ENCODE data around the gene ACOT8.
"Not testable (repeated sequence)": the region's sequence is repeated elsewhere in the genome, so short reads cannot be mapped to it uniquely, and the experiment has no call there.

ACOT8 gene

GRCh38 chr20:45836841-45837240, 20.4 kb downstream of the ACOT8 start:
- Mint-ChIP-seq H3K36me3 (ENCODE audit: insufficient read depth) (no peaks in the 10 kb centered on the region), H3K27ac (peak overlapping the region in 1 of 2 donors; percentile 68)
- ATAC-seq (replicated peaks) = no peak

DNA sequence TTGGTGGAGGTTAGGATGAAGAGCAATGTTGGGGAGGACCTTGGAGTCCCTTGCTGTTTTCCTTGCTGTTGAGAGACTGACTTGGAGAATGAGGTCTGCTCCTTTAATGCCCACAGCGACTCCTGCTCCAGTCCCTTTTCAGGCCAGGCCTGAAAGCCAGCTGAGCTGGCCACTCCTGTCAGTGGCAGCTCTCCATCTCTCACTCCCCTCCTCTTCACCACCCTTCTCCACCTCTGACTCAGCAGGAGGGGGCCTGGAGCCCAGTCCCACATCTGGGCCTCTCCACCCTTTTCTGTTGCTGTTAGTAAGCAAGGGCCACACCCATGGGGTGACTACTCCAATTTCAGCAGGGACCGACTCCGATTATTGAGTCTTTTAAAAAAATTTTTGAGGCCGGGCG, 21.4 kb downstream of the ACOT8 start:
- peak overlapping the region; percentile 16 to 68 for H3K27ac Mint-ChIP-seq
- no peaks in the 10 kb centered on the region for H3K27me3 Mint-ChIP-seq
- H3K36me3 Mint-ChIP-seq (ENCODE audit: insufficient read depth) = no peaks in the 10 kb centered on the region
- ATAC-seq (replicated peaks) (no peak), DNase-seq (no peak)
- H3K4me1 Mint-ChIP-seq (ENCODE audit: low read depth in 2 of 2) = peaks cover 9 to 11% of the 10 kb centered on the region in 2 donors
- peak overlapping the region in 1 of 2 donors; percentile 15 for H3K4me3 Mint-ChIP-seq
- H3K9me3 Mint-ChIP-seq = no peaks in the 10 kb centered on the region

More at GRCh38 chr20:45836841-45837240, 20.4 kb downstream of the ACOT8 start:
- Mint-ChIP-seq H3K9me3 (no peaks in the 10 kb centered on the region), H3K4me1 (ENCODE audit: low read depth in 2 of 2) (peaks cover 9 to 11% of the 10 kb centered on the region in 2 donors), H3K27me3 (no peaks in the 10 kb centered on the region), H3K4me3 (no peak overlapping the region)
- no peak for DNase-seq

- peaks cover 3 to 5% of the 10 kb centered on the region in 2 donors for H3K27me3 Mint-ChIP-seq
- H3K36me3 Mint-ChIP-seq (ENCODE audit: insufficient read depth) = no peaks in the 10 kb centered on the region
- peak overlapping the region in 1 of 2 donors; percentile 16 for H3K27ac Mint-ChIP-seq
- ATAC-seq (replicated peaks) (no peak), DNase-seq (no peak)
- no peaks in the 10 kb centered on the region for H3K9me3 Mint-ChIP-seq
- peak overlapping the region in 1 of 2 donors; percentile 75 for H3K4me3 Mint-ChIP-seq
- H3K4me1 Mint-ChIP-seq (ENCODE audit: low read depth in 2 of 2) = peaks cover 9 to 11% of the 10 kb centered on the region in 2 donors
Observed at GRCh38 chr20:45835329-45835765, 21.8 kb downstream of the ACOT8 start.

- no peak for ATAC-seq (replicated peaks)
- Mint-ChIP-seq H3K36me3 (ENCODE audit: insufficient read depth) (no peaks in the 10 kb centered on the region), H3K9me3 (no peaks in the 10 kb centered on the region), H3K27me3 (peaks cover 6% of the 10 kb centered on the region in 2 donors), H3K27ac (no peak overlapping the region), H3K4me3 (peak overlapping the region; percentile 75 to 82), H3K4me1 (ENCODE audit: low read depth in 2 of 2) (peaks cover 9 to 11% of the 10 kb centered on the region in 2 donors)
- no peak for DNase-seq
Observed at GRCh38 chr20:45834797-45835161, 22.4 kb downstream of the ACOT8 start.

- peaks cover 9 to 11% of the 10 kb centered on the region in 2 donors for H3K4me1 Mint-ChIP-seq (ENCODE audit: low read depth in 2 of 2)
- peaks cover 6% of the 10 kb centered on the region in 2 donors for H3K27me3 Mint-ChIP-seq
- no peak overlapping the region for H3K27ac Mint-ChIP-seq
- peak overlapping the region; percentile 75 to 82 for H3K4me3 Mint-ChIP-seq
- no peaks in the 10 kb centered on the region for H3K9me3 Mint-ChIP-seq
- ATAC-seq (replicated peaks) (peak; percentile 67), DNase-seq (peak in 1 of 3 experiments; percentile 18)
- no peaks in the 10 kb centered on the region for H3K36me3 Mint-ChIP-seq (ENCODE audit: insufficient read depth)
Observed at GRCh38 chr20:45833883-45834796, 23.1 kb downstream of the ACOT8 start.

- ATAC-seq (replicated peaks) = peak; percentile 75
- Mint-ChIP-seq H3K27me3 (peaks cover 6% of the 10 kb centered on the region in 2 donors), H3K9me3 (no peaks in the 10 kb centered on the region), H3K36me3 (ENCODE audit: insufficient read depth) (no peaks in the 10 kb centered on the region), H3K4me3 (peak within 1 kb of the TSS; percentile 75 to 82), H3K4me1 (ENCODE audit: low read depth in 2 of 2) (peaks cover 9 to 11% of the 10 kb centered on the region in 2 donors), H3K27ac (peak within 1 kb of the TSS in 1 of 2 donors; percentile 87)
- DNase-seq = peak in 2 of 3 experiments; percentile 9 to 19
Observed at GRCh38 chr20:45833030-45833882, 23.9 kb downstream of the ACOT8 start, which contains the start of gene SNX21. TSS of gene SNX21 (plus strand) at chr20:45833799. CDS start at chr20:45833920, 121 bp downstream.

- H3K4me3 Mint-ChIP-seq = peak overlapping the region; percentile 75 to 82
- H3K36me3 Mint-ChIP-seq (ENCODE audit: insufficient read depth) = no peaks in the 10 kb centered on the region
- H3K4me1 Mint-ChIP-seq (ENCODE audit: low read depth in 2 of 2) = peaks cover 9 to 11% of the 10 kb centered on the region in 2 donors
- no peak for DNase-seq
- H3K27me3 Mint-ChIP-seq = peaks cover 6% of the 10 kb centered on the region in 2 donors
- H3K9me3 Mint-ChIP-seq = no peaks in the 10 kb centered on the region
- ATAC-seq (replicated peaks) = no peak
- H3K27ac Mint-ChIP-seq = peak overlapping the region in 1 of 2 donors; percentile 87
Observed at GRCh38 chr20:45832619-45833018, 24.6 kb downstream of the ACOT8 start.

- H3K4me3 Mint-ChIP-seq; H3K27ac Mint-ChIP-seq; H3K9me3 Mint-ChIP-seq; DNase-seq; H3K36me3 Mint-ChIP-seq (ENCODE audit: insufficient read depth); ATAC-seq (replicated peaks): not testable (repeated sequence)
- Mint-ChIP-seq H3K27me3 (peaks cover 9 to 11% of the 10 kb centered on the region in 2 donors), H3K4me1 (ENCODE audit: low read depth in 2 of 2) (peaks cover 9 to 11% of the 10 kb centered on the region in 2 donors)
Observed at GRCh38 chr20:45829673-45830106, 27.5 kb downstream of the ACOT8 start.

- Mint-ChIP-seq H3K27ac (no peak overlapping the region), H3K36me3 (ENCODE audit: insufficient read depth) (no peaks in the 10 kb centered on the region), H3K9me3 (no peaks in the 10 kb centered on the region), H3K4me1 (ENCODE audit: low read depth in 2 of 2) (peaks cover 18% of the 10 kb centered on the region in 2 donors), H3K4me3 (no peak overlapping the region), H3K27me3 (peaks cover 20 to 22% of the 10 kb centered on the region in 2 donors)
- DNase-seq (no peak), ATAC-seq (replicated peaks) (no peak)
Observed at GRCh38 chr20:45828589-45828988, 28.6 kb downstream of the ACOT8 start.

DNA sequence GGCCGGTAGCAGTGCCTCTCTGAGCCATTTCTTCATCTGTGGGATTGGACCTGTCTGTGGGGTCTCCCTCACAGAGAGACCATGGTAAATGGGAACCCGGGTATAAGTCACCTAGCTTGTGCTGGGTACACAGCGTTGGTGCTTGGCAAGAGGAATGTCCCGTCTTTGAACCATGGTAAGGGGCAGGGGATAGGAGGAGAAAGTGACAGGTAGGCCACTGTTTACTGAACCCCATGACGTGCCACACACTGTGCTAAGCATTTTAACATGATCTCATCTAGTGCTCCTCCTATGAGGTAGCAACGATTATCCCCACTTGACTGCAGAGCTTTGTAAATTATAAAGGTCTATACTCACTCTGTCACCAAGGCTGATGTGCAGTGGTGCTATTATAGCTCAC, 29.5 kb downstream of the ACOT8 start:
- DNase-seq (no peak), ATAC-seq (replicated peaks) (no peak)
- no peaks in the 10 kb centered on the region for H3K9me3 Mint-ChIP-seq
- peaks cover 28 to 31% of the 10 kb centered on the region in 2 donors for H3K27me3 Mint-ChIP-seq
- peaks cover 9 to 15% of the 10 kb centered on the region in 2 donors for H3K4me1 Mint-ChIP-seq (ENCODE audit: low read depth in 2 of 2)
- H3K36me3 Mint-ChIP-seq (ENCODE audit: insufficient read depth) = no peaks in the 10 kb centered on the region
- H3K27ac Mint-ChIP-seq = no peak overlapping the region
- H3K4me3 Mint-ChIP-seq = no peak overlapping the region

DNA sequence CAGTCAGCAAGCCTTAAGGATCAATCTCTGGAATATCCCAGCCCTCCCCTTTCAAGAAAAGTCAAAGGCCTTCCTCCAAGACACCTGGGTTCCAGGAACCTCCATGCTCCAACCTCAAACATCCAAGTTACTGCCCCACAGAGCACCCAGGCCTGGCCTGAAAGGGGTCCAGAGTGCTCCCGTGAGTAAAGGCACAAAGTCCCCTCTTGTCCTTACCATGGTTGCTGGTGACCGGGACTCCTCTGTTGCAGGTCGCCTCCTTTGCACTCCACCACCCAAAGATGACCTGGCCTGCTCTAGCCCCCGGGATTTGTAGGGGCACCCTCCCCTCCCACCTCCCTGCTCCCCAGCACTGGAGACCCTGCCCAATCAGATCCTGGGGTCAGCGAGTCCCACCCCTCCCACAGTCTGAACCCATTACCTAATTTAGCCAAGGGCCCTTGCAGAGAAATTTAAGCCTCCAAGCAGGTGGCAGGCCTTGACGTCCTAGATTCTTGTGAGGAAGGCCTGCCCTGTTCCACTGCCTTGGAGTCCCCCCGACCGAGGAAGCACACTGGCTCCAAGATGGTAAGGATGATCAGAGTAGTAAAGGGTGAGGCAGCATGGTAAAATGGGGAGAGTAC, 30.1 kb downstream of the ACOT8 start, which contains the start of gene TNNC2:
TNNC2 (minus strand) TSS at position 283 of the 623 bp plus-strand sequence; CDS start at position 219, 64 bp downstream.
- ATAC-seq (replicated peaks) (no peak), DNase-seq (no peak)
- H3K9me3 Mint-ChIP-seq = no peaks in the 10 kb centered on the region
- no peaks in the 10 kb centered on the region for H3K36me3 Mint-ChIP-seq (ENCODE audit: insufficient read depth)
- no peak within 1 kb of the TSS for H3K4me3 Mint-ChIP-seq
- peak within 1 kb of the TSS in 1 of 2 donors; percentile 23 for H3K27ac Mint-ChIP-seq
- peaks cover 32 to 36% of the 10 kb centered on the region in 2 donors for H3K27me3 Mint-ChIP-seq
- peaks cover 9 to 15% of the 10 kb centered on the region in 2 donors for H3K4me1 Mint-ChIP-seq (ENCODE audit: low read depth in 2 of 2)

GRCh38 chr20:45826381-45827019, 30.7 kb downstream of the ACOT8 start:
- DNase-seq (no peak), ATAC-seq (replicated peaks) (no peak)
- Mint-ChIP-seq H3K4me3 (no peak overlapping the region), H3K27me3 (peaks cover 35 to 41% of the 10 kb centered on the region in 2 donors), H3K4me1 (ENCODE audit: low read depth in 2 of 2) (peaks cover 9 to 15% of the 10 kb centered on the region in 2 donors), H3K36me3 (ENCODE audit: insufficient read depth) (no peaks in the 10 kb centered on the region), H3K27ac (no peak overlapping the region), H3K9me3 (no peaks in the 10 kb centered on the region)
